SU-DHL-6 (cell line): ENCODE data around the gene LRRC75B.
"Not testable (repeated sequence)": the region's sequence is repeated elsewhere in the genome, so short reads cannot be mapped to it uniquely, and the experiment has no call there.

Experiments
- H2AFZ ChIP-seq: fragments of 200-600 bp; sonication (generic); 2 replicates; pipeline ENCODE4 v1.6.1; 2014; ENCODE audit warnings: low read depth, mild to moderate bottlenecking, moderate library complexity, mixed read lengths, antibody characterized with exemption, low read length; ENCODE audit not compliant: severe bottlenecking
- H3F3A ChIP-seq: fragments of 200-600 bp; shearing (Covaris generic); 2 replicates; pipeline ENCODE4 v1.6.0; 2016; ENCODE audit warnings: antibody characterized with exemption, mild to moderate bottlenecking; ENCODE audit not compliant: insufficient read depth
- H3K27ac ChIP-seq: fragments of 200-600 bp; sonication (generic); 2 replicates; pipeline ENCODE4 v1.5.1; 2016; ENCODE audit warnings: low read depth, mild to moderate bottlenecking, low read length, moderate library complexity, mixed read lengths
- H3K27me3 ChIP-seq: fragments of 200-600 bp; sonication (generic), shearing (Covaris generic); 2 replicates; pipeline ENCODE4 v1.6.0; 2014; ENCODE audit warnings: mild to moderate bottlenecking, low read length
- H3K36me3 ChIP-seq: fragments of 200-600 bp; sonication (generic); 2 replicates; pipeline ENCODE4 v1.6.1; 2014; ENCODE audit warnings: mild to moderate bottlenecking, low read length, mixed read lengths
- H3K4me2 ChIP-seq: fragments of 300-600, 200-600 bp; shearing (Covaris generic), sonication (generic); 2 replicates; pipeline ENCODE4 v1.6.0; 2014; ENCODE audit warnings: low read length, low read depth, mild to moderate bottlenecking; ENCODE audit not compliant: poor library complexity, severe bottlenecking
- H3K4me3 ChIP-seq: fragments of 200-600 bp; sonication (generic); 2 replicates; pipeline ENCODE4 v1.5.1; 2014; ENCODE audit warnings: antibody characterized with exemption, low read length, mild to moderate bottlenecking, mixed read lengths; ENCODE audit not compliant: insufficient read depth, poor library complexity, severe bottlenecking
- H3K79me2 ChIP-seq: fragments of 200-600 bp; sonication (generic); 2 replicates; pipeline ENCODE4 v1.6.1; 2014; ENCODE audit warnings: mild to moderate bottlenecking, low read length, moderate library complexity; ENCODE audit not compliant: insufficient read depth
- H3K9ac ChIP-seq: fragments of 200-600 bp; sonication (generic); 2 replicates; pipeline ENCODE4 v1.7.0; 2014; ENCODE audit warnings: mild to moderate bottlenecking, low read length
- H3K9me2 ChIP-seq: fragments of 200-600 bp; sonication (generic); replicated peaks from 2 replicates; pipeline ENCODE4 v1.6.1; 2014; ENCODE audit warnings: low read length; ENCODE audit not compliant: insufficient read depth
- H3K9me3 ChIP-seq: fragments of 200-600 bp; sonication (generic); 2 replicates; pipeline ENCODE4 v1.6.1; 2014; ENCODE audit warnings: low read length, mixed read lengths; ENCODE audit not compliant: insufficient read depth
- H4K20me1 ChIP-seq: fragments of 200-600 bp; sonication (generic); 2 replicates; pipeline ENCODE4 v1.6.1; 2014; ENCODE audit warnings: low read depth, mild to moderate bottlenecking, antibody characterized with exemption, low read length, moderate library complexity, mixed read lengths
- EZH2phosphoT487 ChIP-seq: fragments of 200-600 bp; sonication (generic), shearing (Covaris generic); conservative IDR thresholded peaks from 2 replicates; pipeline ENCODE4 v1.6.1; 2018; ENCODE audit warnings: mild to moderate bottlenecking, antibody characterized with exemption, low read length, moderate library complexity, mixed read lengths
- TF ChIP-seq, protein P1 (sequence below): fragments of 200-600 bp; sonication (generic); IDR thresholded peaks from one replicate; pipeline ENCODE4 v1.5.1; 2017; ENCODE audit warnings: antibody characterized with exemption, mild to moderate bottlenecking, low read length, moderate library complexity; ENCODE audit not compliant: insufficient read depth, poor library complexity, severe bottlenecking

The LRRC75B gene

DNA sequence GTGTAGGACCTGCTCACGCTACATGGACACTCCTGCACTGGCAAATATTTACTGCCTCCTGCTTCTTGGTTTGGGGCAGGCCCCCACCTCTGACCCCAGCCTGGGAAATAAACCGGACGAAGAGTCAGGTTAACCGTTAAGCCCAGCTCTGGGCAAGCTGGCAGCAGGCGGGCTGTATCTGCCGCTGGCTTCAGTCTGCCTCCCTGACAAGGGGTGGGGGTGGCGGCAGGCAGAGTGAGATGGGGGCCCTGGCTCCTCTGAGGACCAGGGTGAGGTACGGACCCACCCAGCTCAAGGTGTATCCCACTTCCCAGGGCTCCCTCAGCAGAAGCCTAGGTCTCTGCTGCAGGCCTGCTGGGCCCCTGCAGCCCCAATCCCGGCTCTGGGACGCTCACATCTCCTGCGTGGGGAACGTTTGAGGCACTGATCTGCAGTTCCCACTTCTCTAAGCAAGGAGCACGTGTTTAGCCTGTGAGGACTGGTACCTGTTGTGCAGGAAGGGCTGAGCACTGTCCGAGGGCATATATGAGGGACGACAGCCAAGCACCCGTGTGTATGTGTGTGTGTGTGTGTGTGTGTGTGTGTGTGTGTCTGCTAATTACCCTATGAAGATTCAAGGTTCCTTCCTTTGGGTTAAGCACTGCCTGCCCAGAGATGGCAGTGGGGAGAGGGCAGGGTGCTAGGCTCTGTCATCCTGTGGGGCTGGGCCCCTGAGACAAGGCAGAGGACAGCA lies 1.1 kb upstream of the LRRC75B start:
- no peak overlapping the region for H3K4me3 ChIP-seq
- no peak overlapping the region for H3K9ac ChIP-seq
- no peaks in the 10 kb centered on the region for H4K20me1 ChIP-seq
- H3K9me3 ChIP-seq, result no peaks in the 10 kb centered on the region
- no peak overlapping the region for H3K27ac ChIP-seq
- H3K9me2 ChIP-seq, result no peaks in the 10 kb centered on the region
- no peaks in the 10 kb centered on the region for H3K36me3 ChIP-seq
- no peaks in the 10 kb centered on the region for H3F3A ChIP-seq
- no peaks in the 10 kb centered on the region for H3K79me2 ChIP-seq
- H2AFZ ChIP-seq, result no peak overlapping the region
- TF ChIP-seq EZH2phosphoT487, result no peak
- TF ChIP-seq, protein P1, sequence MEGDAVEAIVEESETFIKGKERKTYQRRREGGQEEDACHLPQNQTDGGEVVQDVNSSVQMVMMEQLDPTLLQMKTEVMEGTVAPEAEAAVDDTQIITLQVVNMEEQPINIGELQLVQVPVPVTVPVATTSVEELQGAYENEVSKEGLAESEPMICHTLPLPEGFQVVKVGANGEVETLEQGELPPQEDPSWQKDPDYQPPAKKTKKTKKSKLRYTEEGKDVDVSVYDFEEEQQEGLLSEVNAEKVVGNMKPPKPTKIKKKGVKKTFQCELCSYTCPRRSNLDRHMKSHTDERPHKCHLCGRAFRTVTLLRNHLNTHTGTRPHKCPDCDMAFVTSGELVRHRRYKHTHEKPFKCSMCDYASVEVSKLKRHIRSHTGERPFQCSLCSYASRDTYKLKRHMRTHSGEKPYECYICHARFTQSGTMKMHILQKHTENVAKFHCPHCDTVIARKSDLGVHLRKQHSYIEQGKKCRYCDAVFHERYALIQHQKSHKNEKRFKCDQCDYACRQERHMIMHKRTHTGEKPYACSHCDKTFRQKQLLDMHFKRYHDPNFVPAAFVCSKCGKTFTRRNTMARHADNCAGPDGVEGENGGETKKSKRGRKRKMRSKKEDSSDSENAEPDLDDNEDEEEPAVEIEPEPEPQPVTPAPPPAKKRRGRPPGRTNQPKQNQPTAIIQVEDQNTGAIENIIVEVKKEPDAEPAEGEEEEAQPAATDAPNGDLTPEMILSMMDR, result no peak
- H3K4me2 ChIP-seq, result no peak overlapping the region
- H3K27me3 ChIP-seq, result no peaks in the 10 kb centered on the region

DNA sequence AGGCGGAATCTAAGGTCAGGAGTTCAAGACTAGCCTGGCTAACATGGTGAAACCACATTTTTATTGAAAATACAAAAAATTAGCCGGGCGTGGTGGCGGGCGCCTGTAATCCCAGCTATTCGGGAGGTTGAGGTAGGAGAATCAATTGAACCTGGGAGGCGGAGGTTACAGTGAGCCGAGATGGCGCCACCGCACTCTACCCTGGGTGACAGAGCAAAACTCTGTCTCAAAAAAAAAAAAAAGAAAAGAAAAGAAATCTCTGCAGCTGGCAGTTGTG lies 624 bp upstream of the LRRC75B start:
- H3K36me3 ChIP-seq, H3K9me3 ChIP-seq, H3K27me3 ChIP-seq, H3F3A ChIP-seq, H3K4me3 ChIP-seq, H3K79me2 ChIP-seq, H3K4me2 ChIP-seq, H2AFZ ChIP-seq, H4K20me1 ChIP-seq, H3K9me2 ChIP-seq, H3K9ac ChIP-seq, H3K27ac ChIP-seq: not testable (repeated sequence)

DNA sequence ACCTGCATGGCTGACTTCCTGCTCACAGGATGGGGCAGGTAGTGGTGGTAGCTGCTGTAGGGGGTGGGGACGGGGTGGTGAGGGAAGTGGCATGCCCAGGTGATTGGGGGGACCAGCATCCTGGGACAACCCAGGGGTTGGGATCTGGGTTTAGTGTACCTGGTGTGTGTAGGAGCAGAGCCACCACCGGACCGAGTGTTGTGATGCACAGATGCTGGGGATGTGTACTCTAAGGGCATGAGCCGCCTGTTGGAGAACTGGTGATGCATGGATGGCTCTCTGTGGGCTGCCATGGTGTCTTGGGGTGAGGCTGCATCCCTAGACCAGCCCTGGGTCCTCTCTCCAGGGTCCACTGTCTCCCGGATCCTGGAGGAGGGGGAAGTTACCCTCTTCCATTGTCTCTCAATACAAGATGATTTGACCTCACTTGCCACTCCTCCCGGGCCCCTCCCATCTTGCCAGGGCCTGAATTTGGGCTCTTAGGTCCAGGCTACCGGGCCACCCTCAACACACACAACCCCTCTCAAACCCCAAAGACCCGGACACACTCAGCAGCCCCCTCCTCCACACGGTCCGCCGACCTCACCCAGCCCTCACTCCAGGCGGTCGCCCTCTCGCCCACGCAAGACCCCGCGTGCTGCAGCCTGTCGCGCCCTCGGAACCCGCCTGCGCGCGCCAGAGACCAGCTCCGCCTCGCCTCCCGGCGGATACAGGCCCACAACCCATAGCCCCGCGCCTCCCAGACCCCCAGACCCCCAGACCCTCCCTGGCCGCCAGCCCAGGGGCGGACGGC lies 619 bp downstream of the LRRC75B start:
- no peak overlapping the region for H2AFZ ChIP-seq
- no peaks in the 10 kb centered on the region for H3F3A ChIP-seq
- no peaks in the 10 kb centered on the region for H3K9me2 ChIP-seq
- no peaks in the 10 kb centered on the region for H3K9me3 ChIP-seq
- H3K27ac ChIP-seq, result no peak overlapping the region
- H4K20me1 ChIP-seq, result no peaks in the 10 kb centered on the region
- peak overlapping the region; percentile 37 for H3K4me3 ChIP-seq
- TF ChIP-seq, protein P1, result no peak
- no peak for TF ChIP-seq EZH2phosphoT487
- peak overlapping the region; percentile 40 for H3K4me2 ChIP-seq
- no peaks in the 10 kb centered on the region for H3K27me3 ChIP-seq
- no peak overlapping the region for H3K9ac ChIP-seq
- no peaks in the 10 kb centered on the region for H3K79me2 ChIP-seq
- no peaks in the 10 kb centered on the region for H3K36me3 ChIP-seq

DNA sequence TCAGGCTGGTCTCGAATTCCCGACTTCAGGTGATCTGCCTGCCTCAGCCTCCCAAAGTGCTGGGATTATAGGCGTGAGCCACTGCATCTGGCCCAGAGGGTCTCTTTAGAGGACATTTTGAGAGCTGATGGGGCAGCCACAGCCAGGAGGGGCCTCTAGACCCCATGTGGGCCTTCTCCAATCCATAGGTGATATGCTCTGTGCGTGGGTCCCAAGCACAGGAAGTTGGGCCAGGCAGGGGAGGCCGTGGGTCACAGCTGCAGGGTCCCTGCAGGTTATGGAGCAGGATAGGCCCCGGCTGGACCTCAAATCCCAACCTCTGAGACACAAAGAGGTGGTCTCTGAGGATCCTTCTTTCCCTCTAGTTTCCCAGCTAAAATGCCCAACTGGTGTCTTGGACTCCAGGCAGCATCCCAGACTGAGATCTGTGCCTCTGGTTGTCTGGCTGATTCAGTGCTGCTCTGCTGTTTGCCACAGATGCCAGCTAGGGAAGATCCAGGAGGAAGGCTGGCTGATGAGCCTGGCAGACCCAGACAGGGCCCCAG lies 1.5 kb downstream of the LRRC75B start:
- Histone ChIP-seq H3K79me2 (no peaks in the 10 kb centered on the region), H3K4me3 (no peak overlapping the region), H3K36me3 (no peaks in the 10 kb centered on the region), H4K20me1 (no peaks in the 10 kb centered on the region), H3F3A (no peaks in the 10 kb centered on the region), H2AFZ (no peak overlapping the region), H3K9ac (no peak overlapping the region), H3K27ac (no peak overlapping the region), H3K9me2 (no peaks in the 10 kb centered on the region), H3K27me3 (no peaks in the 10 kb centered on the region), H3K9me3 (no peaks in the 10 kb centered on the region), H3K4me2 (no peak overlapping the region)
- TF ChIP-seq, protein P1, result no peak
- no peak for TF ChIP-seq EZH2phosphoT487
